Right ventricle myocardium inferior (tissue), 1 donor: ENCODE measurements around the gene LCN10. TPM values are rescaled to one million over a fixed set of nuclear protein-coding genes. Genes with fewer than 3 reads are reported as not detected.

Experiments
- microRNA-seq: library from miRNA; unstranded; fragments of <30 nt; microRNA quantifications from one replicate; pipeline ENCODE4 v1.2.0, GENCODE V29; 2020
- total RNA-seq: library from RNA; stranded (reverse); fragmentation: NEBNext Ultra II Directional; extraction: Animal tissue kit (Norgen Biotek cat#: 25700); gene quantifications from one replicate; pipeline ENCODE4 v1.2.1, GENCODE V29; 2021
- donor health status: DM: no; HTN: yes; CAD: no; lungs with severe emphysema.

Gene LCN10
- total RNA-seq, 1 donor from 2014 or later, result 11.3 TPM

Small RNA genes lying within 50 kb of the gene (microRNA-seq; reads per million reads assigned to microRNA genes)
- not detected for gene MIR6722

Other genes with a start within 250 kb of the LCN10 start
- gene NOTCH1, start 196.9 kb downstream of the LCN10 start, total RNA-seq, result 18.7 TPM
- gene EGFL7, start 80.0 kb downstream of the LCN10 start, total RNA-seq, result 72.0 TPM
- 57.9 TPM for gene AGPAT2, start 55.5 kb downstream of the LCN10 start, total RNA-seq
- gene DIPK1B, start 30.4 kb downstream of the LCN10 start, total RNA-seq, result 16.4 TPM
- gene LCN6, start 5.6 kb upstream of the LCN10 start, total RNA-seq, result 22.2 TPM
- gene LCN8, start 15.3 kb upstream of the LCN10 start, total RNA-seq, result not detected
- gene LCN15, start 21.6 kb upstream of the LCN10 start, total RNA-seq, result 0.46 TPM
- gene TMEM141, start 48.4 kb upstream of the LCN10 start, total RNA-seq, result 75.9 TPM
- 1.6 TPM for gene CCDC183, start 53.4 kb upstream of the LCN10 start, total RNA-seq
- 69.5 TPM for gene RABL6, start 65.0 kb upstream of the LCN10 start, total RNA-seq
- 8.6 TPM for gene AJM1, start 99.5 kb upstream of the LCN10 start, total RNA-seq
- gene PHPT1, start 106.5 kb upstream of the LCN10 start, total RNA-seq, result 358 TPM
- 12.8 TPM for gene MAMDC4, start 109.4 kb upstream of the LCN10 start, total RNA-seq
- gene EDF1, start 123.4 kb upstream of the LCN10 start, total RNA-seq, result 358 TPM
- gene TRAF2, start 143.6 kb upstream of the LCN10 start, total RNA-seq, result 12.6 TPM
- gene FBXW5, start 201.8 kb upstream of the LCN10 start, total RNA-seq, result 143 TPM
- gene C8G, start 202.3 kb upstream of the LCN10 start, total RNA-seq, result 1.3 TPM
- 2.9 TPM for gene LCN12, start 209.3 kb upstream of the LCN10 start, total RNA-seq
- 6,282 TPM for gene PTGDS, start 234.6 kb upstream of the LCN10 start, total RNA-seq
- 8.6 TPM for gene LCNL1, start 240.1 kb upstream of the LCN10 start, total RNA-seq
- 26.9 TPM for gene PAXX, start 249.5 kb upstream of the LCN10 start, total RNA-seq